ENCODE data around the gene TBC1D21. TPM values are rescaled to one million over a fixed set of nuclear protein-coding genes. Genes with fewer than 3 reads are reported as not detected.

Gene TBC1D21
- total and polyA plus RNA-seq, 7 experiments from 2014 or later: not detected

GRCh38 chr15:73891328-73892315 is 18.3 kb downstream of the TBC1D21 start:
- Histone ChIP-seq H3K27me3 (ENCODE audit: control insufficient read depth in 2 of 2, insufficient read depth in 2 of 2, low read length in 2 of 2) (no peaks in the 10 kb centered on the region), H3K4me3 (ENCODE audit: low read length) (no peak overlapping the region), H3K36me3 (ENCODE audit: control insufficient read depth in 2 of 3, insufficient read depth in 3 of 3, low read length in 3 of 3) (no peaks in the 10 kb centered on the region), H3K9me3 (ENCODE audit: control insufficient read depth in 2 of 3, low read length in 3 of 3) (no peaks in the 10 kb centered on the region), H3K27ac (ENCODE audit: low read depth, low read length) (no peak overlapping the region), H3K4me1 (ENCODE audit: control insufficient read depth in 2 of 2, insufficient read depth in 2 of 2, low read length in 2 of 2) (no peaks in the 10 kb centered on the region)
- ChIA-PET POLR2A (no interaction called here), CTCF (no interaction called here)
- H3K36me3 Mint-ChIP-seq: peaks cover 0 to 4% (median 2%) of the 10 kb centered on the region in 5 donors
- H3K4me1 Mint-ChIP-seq: peaks cover 0 to 6% (median 0%) of the 10 kb centered on the region in 7 donors
- peaks cover 0 to 4% (median 0%) of the 10 kb centered on the region in 11 donors for H3K9me3 Mint-ChIP-seq
- no peak overlapping the region for H3K27ac Mint-ChIP-seq
- no peak overlapping the region for H3K4me3 Mint-ChIP-seq
- intact Hi-C loops (cut with micrococcal nuclease): no loop called here
- no peak for ATAC-seq
- DNase-seq: no peak
- peaks cover 0 to 20% (median 9%) of the 10 kb centered on the region in 5 donors for H3K27me3 Mint-ChIP-seq

- Histone ChIP-seq H3K4me3 (ENCODE audit: low read length) (no peak overlapping the region), H3K36me3 (ENCODE audit: control insufficient read depth in 2 of 3, insufficient read depth in 3 of 3, low read length in 3 of 3) (no peaks in the 10 kb centered on the region), H3K27me3 (ENCODE audit: control insufficient read depth in 2 of 2, insufficient read depth in 2 of 2, low read length in 2 of 2) (no peaks in the 10 kb centered on the region), H3K9me3 (ENCODE audit: control insufficient read depth in 2 of 3, low read length in 3 of 3) (no peaks in the 10 kb centered on the region), H3K4me1 (ENCODE audit: control insufficient read depth in 2 of 2, insufficient read depth in 2 of 2, low read length in 2 of 2) (no peaks in the 10 kb centered on the region), H3K27ac (ENCODE audit: low read depth, low read length) (no peak overlapping the region)
- no peak for DNase-seq
- intact Hi-C loops (cut with micrococcal nuclease): no loop called here
- Mint-ChIP-seq H3K36me3 (peaks cover 0 to 4% (median 2%) of the 10 kb centered on the region in 5 donors), H3K27me3 (peaks cover 0 to 20% (median 8%) of the 10 kb centered on the region in 5 donors), H3K27ac (no peak overlapping the region), H3K4me3 (no peak overlapping the region), H3K9me3 (peaks cover 0 to 4% (median 0%) of the 10 kb centered on the region in 11 donors), H3K4me1 (peaks cover 0 to 5% (median 0%) of the 10 kb centered on the region in 7 donors)
- ChIA-PET POLR2A (no interaction called here), CTCF (no interaction called here)
- ATAC-seq: no peak
These were observed 19.3 kb downstream of the TBC1D21 start for GRCh38 chr15:73892446-73893226.

GRCh38 chr15:73894133-73894814 is 20.9 kb downstream of the TBC1D21 start:
- Histone ChIP-seq H3K9me3 (ENCODE audit: control insufficient read depth in 2 of 3, low read length in 3 of 3) (no peaks in the 10 kb centered on the region), H3K27me3 (ENCODE audit: control insufficient read depth in 2 of 2, insufficient read depth in 2 of 2, low read length in 2 of 2) (no peaks in the 10 kb centered on the region), H3K4me1 (ENCODE audit: control insufficient read depth in 2 of 2, insufficient read depth in 2 of 2, low read length in 2 of 2) (no peaks in the 10 kb centered on the region), H3K36me3 (ENCODE audit: control insufficient read depth in 2 of 3, insufficient read depth in 3 of 3, low read length in 3 of 3) (no peaks in the 10 kb centered on the region), H3K27ac (ENCODE audit: low read depth, low read length) (no peak overlapping the region), H3K4me3 (ENCODE audit: low read length) (no peak overlapping the region)
- ATAC-seq: no peak
- H3K9me3 Mint-ChIP-seq: peaks cover 0 to 4% (median 0%) of the 10 kb centered on the region in 11 donors
- H3K4me3 Mint-ChIP-seq: no peak overlapping the region
- H3K4me1 Mint-ChIP-seq: peaks cover 0 to 5% (median 0%) of the 10 kb centered on the region in 7 donors
- ChIA-PET POLR2A (no interaction called here), CTCF (interaction anchor here (0.8 kb wide), 1 partner anchor 20 kb away, joined by 3 read pairs; no protein-coding TSS in a partner anchor)
- H3K27ac Mint-ChIP-seq: no peak overlapping the region
- H3K36me3 Mint-ChIP-seq: peaks cover 0 to 4% (median 2%) of the 10 kb centered on the region in 5 donors
- intact Hi-C loops (cut with micrococcal nuclease): no loop called here
- no peak for DNase-seq
- peaks cover 0 to 13% (median 8%) of the 10 kb centered on the region in 5 donors for H3K27me3 Mint-ChIP-seq

GRCh38 chr15:73897441-73898261 is 24.3 kb downstream of the TBC1D21 start:
- H3K27ac Mint-ChIP-seq: no peak overlapping the region
- POLR2A ChIA-PET: no interaction called here
- H3K9me3 ChIP-seq (ENCODE audit: control insufficient read depth in 2 of 3, low read length in 3 of 3): no peaks in the 10 kb centered on the region
- no peaks in the 10 kb centered on the region for H3K4me1 ChIP-seq (ENCODE audit: control insufficient read depth in 2 of 2, insufficient read depth in 2 of 2, low read length in 2 of 2)
- peaks cover 0 to 5% (median 0%) of the 10 kb centered on the region in 7 donors for H3K4me1 Mint-ChIP-seq
- H3K4me3 Mint-ChIP-seq: no peak overlapping the region
- ATAC-seq: peak; percentile 91
- DNase-seq: peak in 7 of 9 donors; percentile 13 to 68 (median 27)
- H3K27me3 Mint-ChIP-seq: peaks cover 0 to 3% (median 0%) of the 10 kb centered on the region in 5 donors
- intact Hi-C loops (cut with micrococcal nuclease): loop anchor here in 1 of 2 donors (1.0 to 2.0 kb wide), 2 partner anchors 31 to 67 kb away; no protein-coding TSS in a partner anchor
- H3K36me3 Mint-ChIP-seq: peaks cover 0 to 4% (median 1%) of the 10 kb centered on the region in 5 donors
- H3K9me3 Mint-ChIP-seq: peaks cover 0 to 3% (median 0%) of the 10 kb centered on the region in 11 donors
- no peak overlapping the region for H3K27ac ChIP-seq (ENCODE audit: low read depth, low read length)
- CTCF ChIA-PET: interaction anchor here (0.6 kb wide), 1 partner anchor 71 kb away, joined by 6 read pairs; no protein-coding TSS in a partner anchor
- H3K4me3 ChIP-seq (ENCODE audit: low read length): no peak overlapping the region
- no peaks in the 10 kb centered on the region for H3K27me3 ChIP-seq (ENCODE audit: control insufficient read depth in 2 of 2, insufficient read depth in 2 of 2, low read length in 2 of 2)
- H3K36me3 ChIP-seq (ENCODE audit: control insufficient read depth in 2 of 3, insufficient read depth in 3 of 3, low read length in 3 of 3): no peaks in the 10 kb centered on the region

- Histone ChIP-seq H3K4me1 (ENCODE audit: control insufficient read depth in 2 of 2, insufficient read depth in 2 of 2, low read length in 2 of 2) (no peaks in the 10 kb centered on the region), H3K4me3 (ENCODE audit: low read length) (no peak overlapping the region), H3K27ac (ENCODE audit: low read depth, low read length) (no peak overlapping the region), H3K9me3 (ENCODE audit: control insufficient read depth in 2 of 3, low read length in 3 of 3) (no peaks in the 10 kb centered on the region), H3K27me3 (ENCODE audit: control insufficient read depth in 2 of 2, insufficient read depth in 2 of 2, low read length in 2 of 2) (no peaks in the 10 kb centered on the region), H3K36me3 (ENCODE audit: control insufficient read depth in 2 of 3, insufficient read depth in 3 of 3, low read length in 3 of 3) (no peaks in the 10 kb centered on the region)
- Mint-ChIP-seq H3K27me3 (peaks cover 0 to 3% (median 0%) of the 10 kb centered on the region in 5 donors), H3K4me1 (peaks cover 0 to 6% (median 0%) of the 10 kb centered on the region in 7 donors), H3K9me3 (peaks cover 0 to 1% (median 0%) of the 10 kb centered on the region in 11 donors), H3K36me3 (peaks cover 0 to 4% (median 0%) of the 10 kb centered on the region in 5 donors), H3K4me3 (no peak overlapping the region), H3K27ac (no peak overlapping the region)
- intact Hi-C loops (cut with micrococcal nuclease): no loop called here
- ATAC-seq (no peak), DNase-seq (no peak)
- POLR2A ChIA-PET: no interaction called here
- CTCF ChIA-PET: no interaction called here
These were observed 26.1 kb downstream of the TBC1D21 start for GRCh38 chr15:73899197-73900094.

Data from naive thymus-derived CD4-positive, alpha-beta T cell (primary cell).